SKM-1 treated with dmso at 0.1 percent for 144 hours (cell line): Measurements from ENCODE around the gene SPAG5.

ENCODE experiments used
- DNase-seq: peaks from one replicate; lab custom pipeline; 2025; ENCODE audit not compliant: unreplicated experiment; lab: John Stamatoyannopoulos, UW

SPAG5 gene

GRCh38 chr17:28598799-28599310 lies at the start of gene SPAG5:
Gene SPAG5 (minus strand): TSS chr17:28599025. CDS start chr17:28598946, 79 bp downstream.
- peak; percentile 89 for DNase-seq

GRCh38 chr17:28646039-28646754 lies 47.4 kb upstream of the SPAG5 start:
- no peak for DNase-seq

GRCh38 chr17:28645576-28645939 lies 46.7 kb upstream of the SPAG5 start:
- DNase-seq = no peak

- peak; percentile 90 for DNase-seq
Measured at GRCh38 chr17:28644787-28645575, 46.2 kb upstream of the SPAG5 start, which contains the start of gene BLTP2. Gene BLTP2 (minus strand): TSS chr17:28645158. CDS start chr17:28645056, 102 bp downstream.

- peak; percentile 80 for DNase-seq
Measured at GRCh38 chr17:28643983-28644786, 45.4 kb upstream of the SPAG5 start.

- DNase-seq = no peak
Measured at GRCh38 chr17:28641579-28641978, 42.8 kb upstream of the SPAG5 start.

GRCh38 chr17:28635506-28635905 lies 36.7 kb upstream of the SPAG5 start:
- DNase-seq = no peak

GRCh38 chr17:28634206-28634865 lies 35.5 kb upstream of the SPAG5 start:
- no peak for DNase-seq

- no peak for DNase-seq
Measured at GRCh38 chr17:28626818-28627217, 28.0 kb upstream of the SPAG5 start.

- DNase-seq = no peak
Measured at GRCh38 chr17:28624148-28624547, 25.3 kb upstream of the SPAG5 start.

- no peak for DNase-seq
Measured at GRCh38 chr17:28623696-28624095, 24.9 kb upstream of the SPAG5 start.

GRCh38 chr17:28622186-28622585 lies 23.4 kb upstream of the SPAG5 start:
- no peak for DNase-seq

GRCh38 chr17:28620010-28620409 lies 21.2 kb upstream of the SPAG5 start:
- DNase-seq = no peak

- DNase-seq = no peak
Measured at GRCh38 chr17:28618464-28618863, 19.6 kb upstream of the SPAG5 start.

GRCh38 chr17:28616281-28616680 lies 17.5 kb upstream of the SPAG5 start:
- DNase-seq = no peak

GRCh38 chr17:28615260-28615940 lies 16.6 kb upstream of the SPAG5 start:
- no peak for DNase-seq

- no peak for DNase-seq
Measured at GRCh38 chr17:28613931-28614381, 15.1 kb upstream of the SPAG5 start, which contains the start of gene RSKR. Gene RSKR (minus strand): TSS chr17:28614185. CDS start chr17:28614161, 24 bp downstream.

- DNase-seq = no peak
Measured at GRCh38 chr17:28612936-28613872, 14.4 kb upstream of the SPAG5 start.

- DNase-seq = no peak
Measured at GRCh38 chr17:28612531-28612930, 13.7 kb upstream of the SPAG5 start.
